ENCODE data around the gene CARS2.

- no peak for TF ChIP-seq EZH2 (IDR thresholded peaks at IDR 0.05; ENCODE audit: low read length)
- TF ChIP-seq, protein P1, sequence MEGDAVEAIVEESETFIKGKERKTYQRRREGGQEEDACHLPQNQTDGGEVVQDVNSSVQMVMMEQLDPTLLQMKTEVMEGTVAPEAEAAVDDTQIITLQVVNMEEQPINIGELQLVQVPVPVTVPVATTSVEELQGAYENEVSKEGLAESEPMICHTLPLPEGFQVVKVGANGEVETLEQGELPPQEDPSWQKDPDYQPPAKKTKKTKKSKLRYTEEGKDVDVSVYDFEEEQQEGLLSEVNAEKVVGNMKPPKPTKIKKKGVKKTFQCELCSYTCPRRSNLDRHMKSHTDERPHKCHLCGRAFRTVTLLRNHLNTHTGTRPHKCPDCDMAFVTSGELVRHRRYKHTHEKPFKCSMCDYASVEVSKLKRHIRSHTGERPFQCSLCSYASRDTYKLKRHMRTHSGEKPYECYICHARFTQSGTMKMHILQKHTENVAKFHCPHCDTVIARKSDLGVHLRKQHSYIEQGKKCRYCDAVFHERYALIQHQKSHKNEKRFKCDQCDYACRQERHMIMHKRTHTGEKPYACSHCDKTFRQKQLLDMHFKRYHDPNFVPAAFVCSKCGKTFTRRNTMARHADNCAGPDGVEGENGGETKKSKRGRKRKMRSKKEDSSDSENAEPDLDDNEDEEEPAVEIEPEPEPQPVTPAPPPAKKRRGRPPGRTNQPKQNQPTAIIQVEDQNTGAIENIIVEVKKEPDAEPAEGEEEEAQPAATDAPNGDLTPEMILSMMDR (optimal IDR thresholded peaks at IDR 0.05 in 1 of 3, IDR thresholded peaks at IDR 0.05 in 1 of 3, conservative IDR thresholded peaks at IDR 0.05 in 1 of 3; ENCODE audit: extremely low read depth in 1 of 3, insufficient read depth in 2 of 3, low read length in 3 of 3): no peak
Measured at GRCh38 chr13:110629735-110630134, 76.2 kb downstream of the CARS2 start.
